Activated CD8-positive, alpha-beta memory T cell treated with anti-CD3 and anti-CD28 coated beads for 1 hour (primary cell): Measurements from ENCODE around the gene ROR1.

ENCODE experiments used
- DNase-seq, 2 donors: peaks; one replicate each; pipeline ENCODE4 v3.0.0-alpha.2; 2020; ENCODE audit warnings: low read depth in 1 of 2; ENCODE audit errors: extremely low read depth in 1 of 2

Gene ROR1

GRCh38 chr1:64163970-64164369 lies 390.2 kb downstream of the ROR1 start:
- DNase-seq: no peak

DNA sequence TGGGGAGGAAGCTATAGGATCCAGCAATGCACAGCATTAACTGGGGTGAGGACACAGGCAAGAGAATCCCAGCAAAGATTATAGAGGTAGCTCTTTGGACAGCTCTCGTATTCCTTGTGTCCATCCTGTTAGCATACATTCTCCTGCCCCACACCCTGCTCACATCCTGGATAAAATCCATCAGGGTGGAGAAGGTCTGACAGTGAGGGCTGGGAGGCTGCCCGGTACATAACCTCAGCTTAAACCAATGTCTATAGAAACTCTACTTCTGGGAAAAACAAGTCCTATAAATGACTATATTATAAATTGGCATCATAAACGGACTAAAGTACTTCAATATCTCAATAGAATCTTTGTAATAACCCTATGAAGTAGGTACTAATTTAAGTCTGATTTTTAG lies 392.8 kb downstream of the ROR1 start:
- no peak for DNase-seq

- no peak for DNase-seq
Measured at GRCh38 chr1:64167176-64167575, 393.4 kb downstream of the ROR1 start.

DNA sequence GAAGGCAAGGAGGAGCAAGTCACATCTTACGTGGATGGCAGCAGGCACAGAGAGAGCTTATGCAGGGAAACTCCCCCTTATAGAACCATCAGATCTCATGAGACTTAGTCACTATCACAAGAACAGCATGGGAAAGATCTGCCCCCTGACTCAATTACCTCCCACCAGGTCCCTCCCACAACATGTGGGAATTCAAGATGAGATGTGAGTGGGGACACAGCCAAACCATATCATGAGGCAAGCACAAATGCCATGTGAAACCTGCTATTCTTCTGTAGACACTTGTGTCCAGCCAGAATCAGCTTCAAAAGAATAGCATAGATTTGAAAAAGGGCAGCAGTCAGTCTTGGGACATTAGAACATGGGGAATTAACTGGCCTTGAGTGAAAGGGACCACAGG lies 397.4 kb downstream of the ROR1 start:
- DNase-seq: no peak

- no peak for DNase-seq
Measured at GRCh38 chr1:64171797-64172281, 398.0 kb downstream of the ROR1 start.

DNA sequence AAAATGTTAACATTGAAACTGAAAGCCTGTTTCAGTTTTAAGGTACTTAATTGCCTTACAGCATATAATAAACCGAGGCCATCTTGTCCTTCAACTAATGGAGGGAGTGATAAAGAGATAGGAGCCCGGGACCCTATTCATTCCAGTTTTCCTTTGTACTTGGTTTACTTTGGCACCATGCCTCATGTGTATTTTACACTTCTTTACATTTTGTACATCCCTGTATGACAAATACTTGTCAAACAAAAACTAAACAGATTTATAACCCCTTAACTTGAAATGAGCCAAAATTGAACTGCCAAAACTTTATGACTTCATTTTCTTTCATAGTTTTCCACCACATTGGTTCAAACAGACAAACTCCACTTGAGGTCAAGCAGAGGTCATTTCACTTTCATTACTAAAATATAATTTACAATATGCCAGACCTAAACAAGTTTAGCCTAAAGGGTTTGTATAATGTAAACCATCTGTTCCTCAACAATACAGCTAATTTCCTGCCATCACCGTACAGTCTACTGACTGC lies 398.7 kb downstream of the ROR1 start:
- DNase-seq: no peak

- DNase-seq: no peak
Measured at GRCh38 chr1:64173336-64173940, 399.6 kb downstream of the ROR1 start.

DNA sequence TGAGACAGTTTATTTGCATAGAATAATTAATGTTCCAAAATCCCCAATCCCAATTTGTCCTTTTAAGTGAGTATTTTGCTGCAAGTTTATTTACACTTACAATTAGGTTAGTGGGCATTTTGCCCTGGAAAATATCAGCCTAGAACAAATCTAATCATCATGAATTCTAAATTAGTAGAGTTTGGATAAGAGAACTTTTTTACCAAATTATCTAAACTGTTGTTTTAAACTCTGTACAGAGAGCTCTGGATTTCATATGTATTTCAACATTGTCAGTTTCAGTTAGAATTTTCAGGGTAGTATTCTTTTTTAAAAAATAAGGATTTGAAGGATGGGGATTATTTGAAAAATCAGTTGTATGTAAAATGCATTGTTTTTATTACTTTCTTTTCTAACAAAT lies 401.8 kb downstream of the ROR1 start:
- DNase-seq: no peak

GRCh38 chr1:64176659-64177058 lies 402.8 kb downstream of the ROR1 start:
- DNase-seq: no peak

DNA sequence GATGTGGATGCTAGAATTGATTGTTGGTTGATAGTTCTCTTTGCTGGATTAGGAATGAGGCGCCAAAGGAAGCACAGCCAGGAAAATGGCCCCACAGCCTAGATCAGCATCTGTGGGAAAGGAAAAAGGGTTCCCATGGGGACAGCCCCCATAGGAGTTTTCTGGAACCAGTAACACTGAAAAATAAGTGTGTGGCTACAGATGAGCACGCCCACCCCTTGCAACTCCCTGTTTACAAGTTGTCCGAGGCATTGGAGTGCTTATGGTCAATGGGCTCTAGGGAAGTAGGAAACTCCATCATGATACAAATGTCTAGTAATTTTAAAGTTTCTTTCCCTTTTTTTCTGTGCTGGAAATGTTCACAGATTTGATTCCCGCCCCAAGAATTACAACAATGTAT lies 405.8 kb downstream of the ROR1 start:
- no peak for DNase-seq

DNA sequence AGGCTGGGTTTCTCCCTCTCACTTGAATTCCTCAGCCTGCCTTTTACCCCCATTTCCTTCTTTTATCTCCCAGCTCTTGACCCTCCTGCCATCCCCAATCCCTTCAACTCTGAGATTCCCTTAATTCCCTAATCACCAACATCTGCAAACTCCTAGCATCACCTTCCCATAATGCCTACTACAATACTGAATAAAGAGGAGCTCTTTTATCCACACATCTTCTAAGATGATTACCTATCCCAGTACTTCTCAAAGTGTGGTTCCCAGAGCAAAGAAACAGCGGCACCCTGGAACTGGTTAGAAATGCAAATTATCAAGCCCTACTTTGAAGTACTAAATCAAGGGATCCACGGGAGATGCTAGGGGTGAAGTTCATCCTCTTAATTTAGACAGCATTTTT lies 408.4 kb downstream of the ROR1 start:
- DNase-seq: no peak

- no peak for DNase-seq
Measured at GRCh38 chr1:64183395-64184002, 409.7 kb downstream of the ROR1 start.

- no peak for DNase-seq
Measured at GRCh38 chr1:64184003-64184440, 410.2 kb downstream of the ROR1 start.

DNA sequence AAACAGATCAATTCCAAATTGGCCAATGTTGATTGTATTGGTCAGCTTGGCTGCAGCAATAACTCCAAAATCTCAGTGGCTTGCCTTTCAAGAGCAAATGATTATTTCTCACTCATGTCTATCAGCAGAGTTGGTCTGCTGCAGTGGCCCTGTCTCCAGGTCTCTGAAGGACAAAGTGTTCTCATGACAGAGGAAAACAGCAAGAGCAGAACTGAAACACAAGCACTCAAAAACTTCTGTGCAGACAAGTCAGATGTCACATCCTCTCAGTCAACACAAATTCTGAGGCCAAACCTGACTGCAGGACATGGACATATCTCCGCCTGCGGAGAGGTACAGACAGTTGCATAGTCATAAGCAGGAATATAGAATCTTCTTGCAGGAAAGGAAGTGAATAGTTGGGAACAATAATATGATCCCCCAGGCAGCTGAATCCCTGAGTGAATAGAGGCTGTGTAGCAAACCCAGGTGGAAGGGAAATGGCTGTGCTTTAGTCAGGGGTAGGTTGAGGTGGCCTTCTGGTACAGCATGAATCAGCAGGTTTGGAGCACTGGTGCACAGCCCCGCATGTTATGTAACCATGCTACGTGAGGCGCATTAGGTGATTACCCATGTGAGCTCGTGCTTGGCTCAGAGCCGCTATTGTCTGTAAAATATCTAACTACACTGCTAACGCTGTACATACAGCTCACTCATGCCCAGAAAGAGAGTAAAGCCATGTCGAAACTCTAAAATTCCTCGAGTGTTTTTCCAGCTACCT lies 412.5 kb downstream of the ROR1 start:
- no peak for DNase-seq

DNA sequence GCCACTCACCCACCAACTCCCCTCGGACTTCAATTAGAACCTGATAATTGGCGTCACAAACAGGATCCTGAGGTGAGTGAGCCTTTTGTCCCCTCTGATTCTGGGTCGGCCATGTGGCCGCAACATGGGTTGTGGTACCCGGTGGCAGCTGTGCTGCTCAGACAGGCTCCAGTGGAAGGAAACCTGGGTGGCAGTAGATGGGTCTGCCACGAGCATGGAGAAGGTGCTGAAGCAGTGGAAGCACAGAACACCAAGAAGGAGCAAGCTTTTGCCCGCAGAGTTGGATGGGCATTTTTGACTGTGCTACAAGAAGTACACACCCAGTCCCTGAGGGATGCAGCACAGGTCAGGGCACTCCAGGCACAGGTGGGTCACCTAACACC lies 413.1 kb downstream of the ROR1 start:
- no peak for DNase-seq

DNA sequence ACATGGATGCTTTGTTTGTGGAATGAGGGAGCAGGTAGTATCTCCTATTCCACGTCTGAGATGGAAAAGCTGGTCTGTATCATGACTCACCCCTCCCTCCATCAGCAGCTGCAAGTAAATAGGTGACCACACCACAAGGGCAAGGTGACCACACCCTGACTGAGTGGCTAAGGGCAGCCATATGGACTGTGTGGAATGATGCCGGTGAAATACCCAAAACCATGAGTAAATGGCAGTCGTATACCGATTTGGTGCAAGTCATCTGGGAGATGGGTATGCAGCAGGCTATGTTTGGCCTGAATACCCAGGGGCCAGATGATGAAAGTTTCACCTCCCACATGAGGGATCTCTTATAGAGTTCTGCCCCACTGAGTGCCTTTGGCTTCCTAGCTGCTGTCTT lies 413.8 kb downstream of the ROR1 start:
- DNase-seq: no peak

- DNase-seq: no peak
Measured at GRCh38 chr1:64192290-64192689, 418.5 kb downstream of the ROR1 start.

- DNase-seq: no peak
Measured at GRCh38 chr1:64194168-64195080, 420.6 kb downstream of the ROR1 start.

DNA sequence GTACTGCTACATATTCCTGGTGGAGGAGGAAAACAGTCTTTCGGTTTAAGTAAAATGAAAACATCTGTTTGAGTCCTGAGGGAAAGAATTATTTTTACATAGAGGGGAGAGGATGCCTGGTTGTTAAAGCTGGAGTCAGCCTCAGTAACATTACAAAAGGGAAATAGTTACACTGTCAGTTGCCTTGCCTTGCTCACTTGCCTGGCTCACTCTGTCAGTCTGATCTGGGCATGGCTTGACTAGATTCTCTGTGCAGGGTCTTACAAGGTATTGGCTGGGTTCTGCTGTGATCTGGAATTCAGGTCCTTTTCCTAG lies 421.2 kb downstream of the ROR1 start:
- no peak for DNase-seq

- no peak for DNase-seq
Measured at GRCh38 chr1:64196074-64196870, 422.5 kb downstream of the ROR1 start.
